ENCODE results near the gene ARID4A. TPM values are rescaled to one million over a fixed set of nuclear protein-coding genes. Genes with fewer than 3 reads are reported as not detected.

The ARID4A gene
- total and polyA plus RNA-seq, 9 of the 15 experiments (the other 6 are each of a cell fraction or from before 2014, with no cell fraction given), result 2.4 to 11.5 (median 8.7) TPM

DNA sequence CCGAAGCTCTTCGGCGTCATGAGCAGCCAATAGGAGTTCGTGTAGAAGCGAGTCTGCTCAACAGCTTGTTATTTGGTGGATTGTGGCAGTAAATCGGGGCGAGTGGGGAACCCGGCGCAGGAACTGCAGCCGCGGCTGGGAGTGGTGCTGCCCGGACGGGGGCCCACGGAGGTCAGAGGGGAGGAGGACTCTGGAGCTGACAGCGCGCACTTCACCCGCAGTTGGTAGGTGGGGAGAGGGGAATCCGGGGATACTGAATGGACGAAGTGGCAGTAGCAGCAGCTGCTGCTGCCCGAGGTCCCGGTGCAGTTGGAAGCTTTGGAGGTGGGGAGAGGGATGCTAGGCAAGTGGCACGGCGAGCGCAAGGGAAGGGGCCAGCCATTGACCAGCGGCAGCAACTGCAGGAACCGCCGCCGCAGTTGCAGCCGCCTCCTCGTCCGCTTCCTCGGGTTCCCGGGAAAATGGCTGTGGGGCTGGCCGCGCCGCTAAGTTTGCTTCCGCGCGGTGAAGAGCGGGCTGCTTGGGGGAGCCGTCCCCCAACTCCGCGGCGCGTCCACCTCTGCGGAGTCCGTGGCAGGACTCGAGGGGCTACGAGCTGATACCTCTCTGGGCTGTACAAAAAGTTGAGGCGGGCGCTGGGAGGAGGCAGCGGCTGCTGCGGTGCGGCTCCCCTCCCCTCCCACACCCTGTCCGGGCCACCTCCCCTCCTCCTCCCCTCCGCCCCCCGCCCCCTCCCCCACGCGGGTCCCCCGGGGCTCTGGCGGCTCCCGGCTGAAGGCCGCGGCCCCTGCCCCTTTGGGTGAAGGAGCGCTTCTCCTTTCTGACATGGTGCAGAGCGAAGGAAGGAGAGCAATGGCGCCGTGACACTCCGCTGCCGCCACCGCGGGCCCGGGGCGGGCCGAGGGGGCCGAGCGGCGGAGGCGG lies at the start of gene ARID4A (continued):
- TF ChIP-seq, protein P1, sequence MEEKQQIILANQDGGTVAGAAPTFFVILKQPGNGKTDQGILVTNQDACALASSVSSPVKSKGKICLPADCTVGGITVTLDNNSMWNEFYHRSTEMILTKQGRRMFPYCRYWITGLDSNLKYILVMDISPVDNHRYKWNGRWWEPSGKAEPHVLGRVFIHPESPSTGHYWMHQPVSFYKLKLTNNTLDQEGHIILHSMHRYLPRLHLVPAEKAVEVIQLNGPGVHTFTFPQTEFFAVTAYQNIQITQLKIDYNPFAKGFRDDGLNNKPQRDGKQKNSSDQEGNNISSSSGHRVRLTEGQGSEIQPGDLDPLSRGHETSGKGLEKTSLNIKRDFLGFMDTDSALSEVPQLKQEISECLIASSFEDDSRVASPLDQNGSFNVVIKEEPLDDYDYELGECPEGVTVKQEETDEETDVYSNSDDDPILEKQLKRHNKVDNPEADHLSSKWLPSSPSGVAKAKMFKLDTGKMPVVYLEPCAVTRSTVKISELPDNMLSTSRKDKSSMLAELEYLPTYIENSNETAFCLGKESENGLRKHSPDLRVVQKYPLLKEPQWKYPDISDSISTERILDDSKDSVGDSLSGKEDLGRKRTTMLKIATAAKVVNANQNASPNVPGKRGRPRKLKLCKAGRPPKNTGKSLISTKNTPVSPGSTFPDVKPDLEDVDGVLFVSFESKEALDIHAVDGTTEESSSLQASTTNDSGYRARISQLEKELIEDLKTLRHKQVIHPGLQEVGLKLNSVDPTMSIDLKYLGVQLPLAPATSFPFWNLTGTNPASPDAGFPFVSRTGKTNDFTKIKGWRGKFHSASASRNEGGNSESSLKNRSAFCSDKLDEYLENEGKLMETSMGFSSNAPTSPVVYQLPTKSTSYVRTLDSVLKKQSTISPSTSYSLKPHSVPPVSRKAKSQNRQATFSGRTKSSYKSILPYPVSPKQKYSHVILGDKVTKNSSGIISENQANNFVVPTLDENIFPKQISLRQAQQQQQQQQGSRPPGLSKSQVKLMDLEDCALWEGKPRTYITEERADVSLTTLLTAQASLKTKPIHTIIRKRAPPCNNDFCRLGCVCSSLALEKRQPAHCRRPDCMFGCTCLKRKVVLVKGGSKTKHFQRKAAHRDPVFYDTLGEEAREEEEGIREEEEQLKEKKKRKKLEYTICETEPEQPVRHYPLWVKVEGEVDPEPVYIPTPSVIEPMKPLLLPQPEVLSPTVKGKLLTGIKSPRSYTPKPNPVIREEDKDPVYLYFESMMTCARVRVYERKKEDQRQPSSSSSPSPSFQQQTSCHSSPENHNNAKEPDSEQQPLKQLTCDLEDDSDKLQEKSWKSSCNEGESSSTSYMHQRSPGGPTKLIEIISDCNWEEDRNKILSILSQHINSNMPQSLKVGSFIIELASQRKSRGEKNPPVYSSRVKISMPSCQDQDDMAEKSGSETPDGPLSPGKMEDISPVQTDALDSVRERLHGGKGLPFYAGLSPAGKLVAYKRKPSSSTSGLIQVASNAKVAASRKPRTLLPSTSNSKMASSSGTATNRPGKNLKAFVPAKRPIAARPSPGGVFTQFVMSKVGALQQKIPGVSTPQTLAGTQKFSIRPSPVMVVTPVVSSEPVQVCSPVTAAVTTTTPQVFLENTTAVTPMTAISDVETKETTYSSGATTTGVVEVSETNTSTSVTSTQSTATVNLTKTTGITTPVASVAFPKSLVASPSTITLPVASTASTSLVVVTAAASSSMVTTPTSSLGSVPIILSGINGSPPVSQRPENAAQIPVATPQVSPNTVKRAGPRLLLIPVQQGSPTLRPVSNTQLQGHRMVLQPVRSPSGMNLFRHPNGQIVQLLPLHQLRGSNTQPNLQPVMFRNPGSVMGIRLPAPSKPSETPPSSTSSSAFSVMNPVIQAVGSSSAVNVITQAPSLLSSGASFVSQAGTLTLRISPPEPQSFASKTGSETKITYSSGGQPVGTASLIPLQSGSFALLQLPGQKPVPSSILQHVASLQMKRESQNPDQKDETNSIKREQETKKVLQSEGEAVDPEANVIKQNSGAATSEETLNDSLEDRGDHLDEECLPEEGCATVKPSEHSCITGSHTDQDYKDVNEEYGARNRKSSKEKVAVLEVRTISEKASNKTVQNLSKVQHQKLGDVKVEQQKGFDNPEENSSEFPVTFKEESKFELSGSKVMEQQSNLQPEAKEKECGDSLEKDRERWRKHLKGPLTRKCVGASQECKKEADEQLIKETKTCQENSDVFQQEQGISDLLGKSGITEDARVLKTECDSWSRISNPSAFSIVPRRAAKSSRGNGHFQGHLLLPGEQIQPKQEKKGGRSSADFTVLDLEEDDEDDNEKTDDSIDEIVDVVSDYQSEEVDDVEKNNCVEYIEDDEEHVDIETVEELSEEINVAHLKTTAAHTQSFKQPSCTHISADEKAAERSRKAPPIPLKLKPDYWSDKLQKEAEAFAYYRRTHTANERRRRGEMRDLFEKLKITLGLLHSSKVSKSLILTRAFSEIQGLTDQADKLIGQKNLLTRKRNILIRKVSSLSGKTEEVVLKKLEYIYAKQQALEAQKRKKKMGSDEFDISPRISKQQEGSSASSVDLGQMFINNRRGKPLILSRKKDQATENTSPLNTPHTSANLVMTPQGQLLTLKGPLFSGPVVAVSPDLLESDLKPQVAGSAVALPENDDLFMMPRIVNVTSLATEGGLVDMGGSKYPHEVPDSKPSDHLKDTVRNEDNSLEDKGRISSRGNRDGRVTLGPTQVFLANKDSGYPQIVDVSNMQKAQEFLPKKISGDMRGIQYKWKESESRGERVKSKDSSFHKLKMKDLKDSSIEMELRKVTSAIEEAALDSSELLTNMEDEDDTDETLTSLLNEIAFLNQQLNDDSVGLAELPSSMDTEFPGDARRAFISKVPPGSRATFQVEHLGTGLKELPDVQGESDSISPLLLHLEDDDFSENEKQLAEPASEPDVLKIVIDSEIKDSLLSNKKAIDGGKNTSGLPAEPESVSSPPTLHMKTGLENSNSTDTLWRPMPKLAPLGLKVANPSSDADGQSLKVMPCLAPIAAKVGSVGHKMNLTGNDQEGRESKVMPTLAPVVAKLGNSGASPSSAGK (IDR thresholded peaks at IDR 0.05), result 0 out of 2 replicates have a peak, but pooled peaks have one; percentile 21
- TF ChIP-seq CSDE1 (IDR thresholded peaks at IDR 0.05) (no peak), CREM (IDR thresholded peaks at IDR 0.05; ENCODE audit: low read depth) (no peak), ZNF830 (CRISPR knock-in tag; IDR thresholded peaks at IDR 0.05) (no peak), PRPF4 (IDR thresholded peaks at IDR 0.05; ENCODE audit: insufficient read depth, low read depth, low read length, poor library complexity, severe bottlenecking) (no peak), CBFA2T3 (IDR thresholded peaks at IDR 0.05) (no peak), CHD2 (IDR thresholded peaks at IDR 0.05; ENCODE audit: low read depth, low read length) (no peak), GTF2E2 (tag; IDR thresholded peaks at IDR 0.05) (no peak), PHF21A (IDR thresholded peaks at IDR 0.05; ENCODE audit: borderline replicate concordance, low read depth) (peak; percentile 92), MYBL2 (IDR thresholded peaks at IDR 0.05; ENCODE audit: low read depth) (no peak), MYBL2 (CRISPR knock-in tag; IDR thresholded peaks at IDR 0.05; ENCODE audit: borderline replicate concordance) (no peak), GTF2F1 (IDR thresholded peaks at IDR 0.05; ENCODE audit: low read depth, low read length) (no peak), MTF1 (CRISPR knock-in tag; IDR thresholded peaks at IDR 0.05; ENCODE audit: borderline replicate concordance) (no peak), ZNF384 (IDR thresholded peaks at IDR 0.05; ENCODE audit: low read depth, low read length) (no peak), GTF2A2 (tag; IDR thresholded peaks at IDR 0.05) (no peak), ZNF197 (CRISPR knock-in tag; IDR thresholded peaks at IDR 0.05; ENCODE audit: low read depth) (0 out of 2 replicates have a peak, but pooled peaks have one; percentile 3), ETV6 (IDR thresholded peaks at IDR 0.05; ENCODE audit: borderline replicate concordance in 1 of 2, low read depth in 2 of 2, low read length in 1 of 2) (no peak), ETV6 (CRISPR knock-in tag; IDR thresholded peaks at IDR 0.05; ENCODE audit: borderline replicate concordance) (no peak)
